Esophagus squamous epithelium (tissue), 5 donors: ENCODE data around the gene DDX60. TPM values are rescaled to one million over a fixed set of nuclear protein-coding genes. Genes with fewer than 3 reads are reported as not detected.

Source experiments
- DNase-seq: peaks from one replicate; lab custom pipeline; 2025; lab: John Stamatoyannopoulos, UW
- H3K27ac ChIP-seq, 4 donors: fragments of 200-600 bp; sonication (generic); one replicate each; pipeline ENCODE4 v1.5.1; 2016 to 2019; ENCODE audit warnings: mild to moderate bottlenecking in 1 of 4
- H3K27me3 ChIP-seq, 4 donors: fragments of 200-600 bp; sonication (generic); 1 replicate in 3 of 4; 2 replicates in 1 of 4; pipeline versions ENCODE4 v1.5.1 to v1.6.0; 2017 to 2021; ENCODE audit warnings: antibody characterized with exemption in 1 of 4
- H3K36me3 ChIP-seq, 3 donors: fragments of 200-600 bp; sonication (generic); one replicate each; pipeline ENCODE4 v1.5.1; 2016 to 2019
- H3K4me1 ChIP-seq, 3 donors: fragments of 200-600 bp; sonication (generic); one replicate each; pipeline ENCODE4 v1.5.1; 2017 to 2019
- H3K4me3 ChIP-seq, 4 donors: fragments of 200-600 bp; sonication (generic); 1 replicate in 3 of 4; 2 replicates in 1 of 4; pipeline ENCODE4 v1.5.1; 2016 to 2019; ENCODE audit warnings: mild to moderate bottlenecking in 2 of 4, moderate library complexity in 1 of 4
- H3K9me3 ChIP-seq, 3 donors: fragments of 200-600 bp; sonication (generic); one replicate each; pipeline ENCODE4 v1.5.1; 2016 to 2019
- POLR2A ChIP-seq, 4 donors: fragments of 450-650 bp; IDR thresholded peaks; one replicate each; pipeline ENCODE4 v1.6.1; 2017; ENCODE audit warnings: antibody characterized with exemption in 4 of 4, mild to moderate bottlenecking in 4 of 4, moderate library complexity in 3 of 4
- WGBS, 2 donors: methylation state at CpG; one replicate each; pipeline ENCODE4 v1.1.5; 2018; 5-methylcytosine and 5-hydroxymethylcytosine counted together
- intact Hi-C: fragments of 100-400 bp; cut with DNase I; formaldehyde crosslinking; loops from one replicate; pipeline ENCODE4 v1.15.0; 2022
- total RNA-seq, 4 donors: library from RNA; depleted of rRNA; stranded (reverse); fragments of >200 nt; gene quantifications; one replicate each; pipeline ENCODE4 v1.1.0, GENCODE V29; 2016
- TF ChIP-seq, protein P1 (sequence below), 6 experiments: fragments of 450-650 bp in 4 of 6; fragments of 200-600 bp in 2 of 6; sonication (generic) in 2 of 6; IDR thresholded peaks; one replicate each; pipeline ENCODE4 v1.5.1; 2016 to 2019; ENCODE audit warnings: antibody characterized with exemption in 6 of 6, mild to moderate bottlenecking in 4 of 6, moderate library complexity in 4 of 6
- donor health status: DM: yes; HTN: yes; CAD: no.

DDX60 gene
- total RNA-seq, 4 donors from 2014 or later, result 1.1 to 12.3 (median 6.2) TPM

DNA sequence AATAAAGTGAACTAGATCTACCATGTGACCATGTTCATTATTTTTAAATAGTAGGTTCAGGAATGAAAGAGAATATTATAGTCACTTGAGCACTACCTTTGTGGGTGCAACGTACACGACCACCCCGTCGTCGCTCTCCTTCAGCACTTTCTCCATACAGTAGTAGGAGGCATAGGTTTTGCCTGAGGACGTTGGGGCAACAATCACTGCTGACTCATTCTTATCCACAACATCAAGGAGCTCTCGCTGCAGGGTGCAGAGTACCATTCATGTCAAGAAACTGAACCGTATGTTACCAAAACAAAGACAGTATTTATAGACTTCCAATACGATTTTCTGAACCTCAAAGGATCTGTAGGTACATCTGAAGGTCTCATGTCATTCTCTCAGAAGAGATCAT, 44.7 kb downstream of the DDX60 start:
- 75 to 79% methylated on average over 9 of the region's 9 CpGs for WGBS, 2 donors

DNA sequence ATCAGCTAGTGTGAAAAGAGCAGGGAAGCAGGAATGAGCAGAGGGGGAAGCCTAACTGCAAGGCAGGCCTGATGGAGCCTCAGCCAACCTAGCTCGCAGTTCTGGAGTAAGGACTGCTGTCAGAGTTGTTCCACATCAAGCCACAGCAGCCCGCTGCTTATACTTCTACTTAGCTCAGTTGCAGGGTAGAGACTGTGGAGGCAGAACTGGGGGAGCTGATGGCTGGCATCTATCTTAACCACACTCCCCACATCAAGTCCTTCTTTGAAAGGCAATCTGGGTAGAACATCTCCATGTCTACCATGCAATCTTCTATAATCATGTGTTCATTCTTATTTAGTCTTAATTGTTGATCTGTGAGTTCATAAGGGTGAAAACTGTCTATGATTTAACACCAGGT, 46.1 kb downstream of the DDX60 start:
- Histone ChIP-seq H3K27me3 (no peaks in the 10 kb centered on the region), H3K4me1 (no peaks in the 10 kb centered on the region), H3K36me3 (peaks cover 0 to 67% (median 0%) of the 10 kb centered on the region in 3 donors), H3K27ac (no peak overlapping the region), H3K9me3 (no peaks in the 10 kb centered on the region), H3K4me3 (no peak overlapping the region)
- TF ChIP-seq, protein P1, sequence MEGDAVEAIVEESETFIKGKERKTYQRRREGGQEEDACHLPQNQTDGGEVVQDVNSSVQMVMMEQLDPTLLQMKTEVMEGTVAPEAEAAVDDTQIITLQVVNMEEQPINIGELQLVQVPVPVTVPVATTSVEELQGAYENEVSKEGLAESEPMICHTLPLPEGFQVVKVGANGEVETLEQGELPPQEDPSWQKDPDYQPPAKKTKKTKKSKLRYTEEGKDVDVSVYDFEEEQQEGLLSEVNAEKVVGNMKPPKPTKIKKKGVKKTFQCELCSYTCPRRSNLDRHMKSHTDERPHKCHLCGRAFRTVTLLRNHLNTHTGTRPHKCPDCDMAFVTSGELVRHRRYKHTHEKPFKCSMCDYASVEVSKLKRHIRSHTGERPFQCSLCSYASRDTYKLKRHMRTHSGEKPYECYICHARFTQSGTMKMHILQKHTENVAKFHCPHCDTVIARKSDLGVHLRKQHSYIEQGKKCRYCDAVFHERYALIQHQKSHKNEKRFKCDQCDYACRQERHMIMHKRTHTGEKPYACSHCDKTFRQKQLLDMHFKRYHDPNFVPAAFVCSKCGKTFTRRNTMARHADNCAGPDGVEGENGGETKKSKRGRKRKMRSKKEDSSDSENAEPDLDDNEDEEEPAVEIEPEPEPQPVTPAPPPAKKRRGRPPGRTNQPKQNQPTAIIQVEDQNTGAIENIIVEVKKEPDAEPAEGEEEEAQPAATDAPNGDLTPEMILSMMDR (IDR thresholded peaks at IDR 0.05), result no peak
- TF ChIP-seq POLR2A (IDR thresholded peaks at IDR 0.05), result no peak
- DNase-seq, result no peak
- 91 to 94% methylated on average over 2 of the region's 2 CpGs for WGBS, 2 donors
- intact Hi-C loops, result no loop called here

More for the DNA sequence above, 44.7 kb downstream of the DDX60 start:
- no peak for TF ChIP-seq POLR2A (IDR thresholded peaks at IDR 0.05)
- TF ChIP-seq, protein P1 (IDR thresholded peaks at IDR 0.05), result no peak
- Histone ChIP-seq H3K27me3 (no peaks in the 10 kb centered on the region), H3K27ac (no peak overlapping the region), H3K36me3 (peaks cover 0 to 72% (median 0%) of the 10 kb centered on the region in 3 donors), H3K4me3 (no peak overlapping the region), H3K4me1 (no peaks in the 10 kb centered on the region), H3K9me3 (no peaks in the 10 kb centered on the region)
- no peak for DNase-seq
- intact Hi-C loops, result no loop called here

DNA sequence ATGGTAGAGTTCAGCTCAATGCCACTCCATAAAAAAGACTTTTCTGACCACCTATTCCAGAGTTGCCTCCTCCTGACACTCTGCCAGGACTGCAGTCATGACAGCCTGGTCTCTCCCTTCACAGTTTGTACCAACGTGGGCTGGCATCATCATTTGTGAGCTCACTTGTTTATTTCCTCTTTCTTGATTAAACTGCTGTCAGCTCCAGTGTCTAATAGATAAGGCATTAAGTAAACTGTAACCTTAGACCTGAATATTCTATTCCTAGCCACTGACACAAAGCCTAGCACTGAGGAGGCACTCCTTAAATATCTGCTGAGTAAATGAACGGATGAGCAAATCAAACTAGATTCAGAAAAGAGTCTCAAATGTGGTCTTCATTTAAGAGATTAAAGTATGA, 48.7 kb downstream of the DDX60 start:
- Histone ChIP-seq H3K9me3 (no peaks in the 10 kb centered on the region), H3K4me3 (no peak overlapping the region), H3K4me1 (no peaks in the 10 kb centered on the region), H3K27me3 (no peaks in the 10 kb centered on the region), H3K36me3 (peaks cover 0 to 72% (median 0%) of the 10 kb centered on the region in 3 donors), H3K27ac (no peak overlapping the region)
- intact Hi-C loops, result no loop called here
- WGBS, 2 donors, result 52 to 60% methylated on average over 2 of the region's 2 CpGs
- TF ChIP-seq, protein P1 (IDR thresholded peaks at IDR 0.05), result no peak
- TF ChIP-seq POLR2A (IDR thresholded peaks at IDR 0.05), result no peak
- DNase-seq, result no peak

DNA sequence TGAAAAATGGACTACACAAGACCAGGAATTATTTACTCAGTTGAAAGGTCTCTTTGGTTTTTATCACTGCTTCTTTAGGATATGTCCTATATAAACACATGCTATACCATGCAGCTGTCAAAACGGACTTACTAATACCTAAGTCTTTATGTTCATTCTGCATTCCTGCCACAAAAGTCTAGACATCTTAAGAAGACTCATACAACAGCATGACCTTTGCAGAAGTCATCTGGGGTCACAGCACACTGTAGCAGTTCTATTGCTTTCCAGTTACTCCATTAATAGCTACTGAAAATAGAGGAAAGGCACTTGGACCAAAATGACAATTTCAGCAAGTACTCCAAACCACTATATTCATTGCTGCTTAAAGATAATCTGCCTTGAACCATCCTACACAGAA, 53.2 kb downstream of the DDX60 start:
- Histone ChIP-seq H3K27ac (no peak overlapping the region), H3K36me3 (peaks cover 0 to 58% (median 0%) of the 10 kb centered on the region in 3 donors)
- TF ChIP-seq POLR2A (IDR thresholded peaks at IDR 0.05), result no peak
- TF ChIP-seq, protein P1 (IDR thresholded peaks at IDR 0.05), result no peak

DNA sequence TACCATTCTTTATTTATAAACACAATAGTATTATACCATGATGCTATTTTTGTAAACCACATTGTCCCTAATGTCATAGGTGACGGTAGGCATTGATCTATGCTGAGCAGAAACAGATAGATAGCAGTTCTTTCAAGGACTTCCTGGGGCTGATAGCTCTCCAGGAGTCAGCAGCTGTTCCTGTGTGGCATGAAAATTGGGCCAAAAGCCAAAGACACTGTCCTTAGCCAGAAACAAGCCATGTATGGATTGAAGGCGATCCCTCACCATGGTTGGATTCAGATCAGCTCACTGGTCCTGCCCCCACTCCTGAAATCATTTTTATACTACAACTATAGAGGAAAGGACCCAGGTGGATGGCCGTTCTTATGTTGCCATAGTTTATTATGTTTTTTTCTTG, 53.6 kb downstream of the DDX60 start:
- no peak overlapping the region for H3K4me3 ChIP-seq
- H3K36me3 ChIP-seq, result peaks cover 0 to 62% (median 0%) of the 10 kb centered on the region in 3 donors
- H3K27me3 ChIP-seq, result no peaks in the 10 kb centered on the region
- no peaks in the 10 kb centered on the region for H3K4me1 ChIP-seq
- no peak for TF ChIP-seq POLR2A (IDR thresholded peaks at IDR 0.05)
- TF ChIP-seq, protein P1 (IDR thresholded peaks at IDR 0.05), result no peak
- H3K27ac ChIP-seq, result no peak overlapping the region
- DNase-seq, result no peak
- H3K9me3 ChIP-seq, result no peaks in the 10 kb centered on the region
- intact Hi-C loops, result no loop called here
- WGBS, 2 donors, result 45 to 87% methylated on average over 3 of the region's 3 CpGs

More for the DNA sequence above, 53.2 kb downstream of the DDX60 start:
- 75 to 76% methylated on average over 1 of the region's 1 CpG for WGBS, 2 donors
- intact Hi-C loops, result no loop called here
- no peak for DNase-seq
- Histone ChIP-seq H3K9me3 (no peaks in the 10 kb centered on the region), H3K4me1 (no peaks in the 10 kb centered on the region), H3K4me3 (no peak overlapping the region), H3K27me3 (no peaks in the 10 kb centered on the region)
